Measurements from ENCODE around the gene PHF10.

The PHF10 gene

GRCh38 chr6:169710009-169710408 lies 14.3 kb downstream of the PHF10 start:
- no peak for TF ChIP-seq CTCF (IDR thresholded peaks at IDR 0.05; ENCODE audit: low read depth, low read length, missing control alignments)
- DNase-seq (ENCODE audit: low read depth), result no peak
- no peak overlapping the region for H3K4me3 ChIP-seq (ENCODE audit: low read depth, low read length)

GRCh38 chr6:169709293-169709692 lies 15.0 kb downstream of the PHF10 start:
- no peak for DNase-seq (ENCODE audit: low read depth)
- no peak for TF ChIP-seq CTCF (IDR thresholded peaks at IDR 0.05; ENCODE audit: low read depth, low read length, missing control alignments)
- no peak overlapping the region for H3K4me3 ChIP-seq (ENCODE audit: low read depth, low read length)

- DNase-seq (ENCODE audit: low read depth), result no peak
- TF ChIP-seq CTCF (IDR thresholded peaks at IDR 0.05; ENCODE audit: low read depth, low read length, missing control alignments), result no peak
- no peak overlapping the region for H3K4me3 ChIP-seq (ENCODE audit: low read depth, low read length)
These were observed 16.5 kb downstream of the PHF10 start for GRCh38 chr6:169707772-169708171.

DNA sequence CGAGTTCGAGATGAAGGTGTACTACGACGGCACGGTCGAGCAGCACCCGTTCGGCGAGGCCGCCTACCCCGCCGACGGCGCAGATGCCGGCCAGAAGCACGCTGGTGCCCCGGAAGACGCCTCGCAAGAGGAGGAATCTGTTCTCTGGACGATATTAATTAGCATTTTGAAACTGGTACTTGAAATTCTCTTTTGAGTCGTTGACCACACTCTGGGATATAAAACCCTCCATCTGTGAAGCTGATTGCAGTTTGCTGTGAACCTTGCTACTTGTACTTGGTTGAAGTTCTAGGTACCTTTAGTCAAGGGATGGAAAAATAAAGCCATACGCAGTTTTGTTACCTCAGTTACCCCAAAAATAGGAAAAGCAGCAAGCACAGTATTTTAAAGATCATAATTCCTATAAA lies 21.5 kb downstream of the PHF10 start:
- H3K4me3 ChIP-seq (ENCODE audit: low read depth, low read length), result peak overlapping the region; percentile 79

DNA sequence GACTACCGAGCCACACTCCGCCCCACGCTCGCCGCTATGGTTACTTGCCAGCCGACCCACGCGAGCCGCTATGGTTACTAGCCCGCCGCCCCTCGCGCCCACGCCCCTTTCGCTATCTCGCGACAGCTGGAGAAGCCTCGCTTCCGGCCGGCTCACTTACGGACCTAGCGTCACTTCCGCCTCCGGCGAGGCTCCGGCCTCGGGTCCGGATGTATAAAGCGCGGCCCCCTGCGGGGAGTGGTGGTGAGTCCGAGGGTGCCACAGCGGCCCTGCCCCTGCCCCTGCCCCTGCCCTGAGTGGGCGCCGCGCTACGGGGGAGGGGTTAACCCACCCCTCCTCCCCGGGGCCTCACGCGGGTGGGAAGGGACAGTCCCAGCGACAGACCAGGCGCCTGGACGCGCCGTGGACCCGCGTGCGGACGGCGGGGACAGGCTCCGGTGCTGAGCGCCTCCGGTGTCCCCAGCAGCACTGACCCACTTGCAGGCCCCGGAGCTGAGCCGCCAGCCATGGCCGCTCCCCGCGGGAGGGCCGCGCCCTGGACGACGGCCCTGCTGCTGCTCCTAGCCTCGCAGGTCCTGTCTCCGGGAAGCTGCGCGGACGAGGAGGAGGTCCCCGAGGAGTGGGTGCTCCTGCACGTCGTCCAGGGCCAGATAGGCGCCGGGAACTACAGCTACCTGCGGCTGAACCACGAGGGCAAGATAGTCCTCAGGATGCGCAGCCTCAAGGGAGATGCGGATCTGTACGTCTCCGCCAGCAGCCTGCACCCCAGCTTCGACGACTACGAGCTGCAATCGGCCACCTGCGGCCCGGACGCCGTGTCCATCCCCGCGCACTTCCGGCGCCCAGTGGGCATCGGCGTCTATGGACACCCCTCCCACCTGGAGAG lies 22.1 kb downstream of the PHF10 start, which contains the start of the genes C6orf120 and WDR27:
TSS of gene C6orf120 (plus strand) at position 173 of the 886 bp plus-strand sequence. CDS start at position 507, 334 bp downstream.
TSS of gene WDR27 (minus strand) at position 76 of the 886 bp plus-strand sequence. CDS start 13,024 bp downstream, outside the sequence.
- peak within 1 kb of the TSS; percentile 79 for H3K4me3 ChIP-seq (ENCODE audit: low read depth, low read length)
- peak; percentile 86 for DNase-seq (ENCODE audit: low read depth)
- no peak for TF ChIP-seq CTCF (IDR thresholded peaks at IDR 0.05; ENCODE audit: low read depth, low read length, missing control alignments)

More for the DNA sequence above, 21.5 kb downstream of the PHF10 start:
- TF ChIP-seq CTCF (IDR thresholded peaks at IDR 0.05; ENCODE audit: low read depth, low read length, missing control alignments), result no peak
- no peak for DNase-seq (ENCODE audit: low read depth)

DNA sequence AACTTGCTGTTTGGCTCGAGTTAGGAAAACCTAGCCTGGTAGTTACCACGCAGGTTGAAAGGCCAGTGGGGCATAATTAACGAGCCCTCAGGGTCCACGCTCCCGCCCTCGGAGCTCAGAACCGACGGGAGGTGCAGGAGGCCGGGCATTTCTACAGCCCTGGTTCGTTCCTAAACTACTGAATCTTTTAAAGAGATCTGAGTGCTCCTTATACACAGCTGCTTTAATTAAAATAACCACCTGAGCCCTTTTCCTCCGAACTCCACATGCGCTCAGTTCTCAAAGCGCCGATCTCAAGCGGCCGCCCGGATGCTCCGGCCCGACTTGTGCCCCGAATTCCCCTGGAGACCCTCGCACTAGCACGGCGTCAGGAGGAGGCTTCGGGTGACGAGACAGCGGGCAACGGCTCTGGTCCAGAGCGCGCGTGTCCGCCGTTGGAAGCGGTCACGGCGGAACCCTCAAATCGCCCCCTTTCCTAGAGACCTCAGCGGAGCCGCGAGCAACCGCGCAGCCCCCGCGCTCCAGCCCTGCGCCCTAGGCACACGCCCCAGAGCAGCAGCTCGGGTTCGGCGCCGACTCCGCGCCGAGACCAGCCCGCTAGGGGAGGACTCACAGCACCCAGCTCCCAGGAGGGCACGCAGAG lies 22.9 kb downstream of the PHF10 start:
- H3K4me3 ChIP-seq (ENCODE audit: low read depth, low read length), result peak overlapping the region; percentile 79
- TF ChIP-seq CTCF (IDR thresholded peaks at IDR 0.05; ENCODE audit: low read depth, low read length, missing control alignments), result no peak
- no peak for DNase-seq (ENCODE audit: low read depth)

All from GM12864 (cell line).